Cortex of kidney (tissue), 1 donor: ENCODE results near the gene MYLIP.

ENCODE experiments used
- DNase-seq: peaks from one replicate; lab custom pipeline; 2025; lab: John Stamatoyannopoulos, UW

MYLIP gene

DNA sequence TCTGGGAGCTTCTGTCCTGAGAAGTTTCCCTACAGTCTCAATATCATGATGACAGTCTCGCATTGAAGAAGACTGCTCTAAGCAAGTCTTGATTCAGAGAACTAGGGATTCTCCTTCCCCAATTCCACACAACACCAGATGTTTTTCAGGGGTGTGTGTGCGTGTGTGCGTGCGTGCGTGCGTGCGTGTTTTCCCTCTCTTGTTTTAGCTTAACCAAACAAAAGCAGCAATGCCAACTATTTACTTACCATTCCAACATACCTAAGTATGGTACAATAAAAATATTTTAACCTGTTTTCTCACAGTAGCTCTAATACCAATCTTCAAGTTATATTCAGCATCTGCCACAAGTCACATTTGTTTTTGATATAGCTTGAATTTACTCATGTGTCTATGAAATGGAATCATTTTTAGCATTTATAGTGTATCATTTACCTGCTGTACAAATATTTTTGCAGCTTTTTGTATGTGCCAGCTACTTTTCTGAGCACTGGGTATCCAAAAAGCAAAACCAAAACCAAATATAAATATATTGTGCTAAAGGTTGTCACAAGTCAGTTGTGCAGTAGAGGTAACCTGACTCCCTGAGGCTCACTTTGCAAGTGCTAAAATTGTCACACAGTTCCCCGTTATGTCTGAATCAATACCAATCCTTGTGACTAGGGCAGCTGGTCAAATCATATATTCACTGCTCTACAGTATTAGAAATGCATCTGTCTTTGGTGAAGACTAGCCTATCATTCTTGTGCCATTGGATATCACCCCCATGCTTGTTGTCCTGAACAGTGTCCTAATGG lies 21.7 kb upstream of the MYLIP start:
- DNase-seq, result no peak

DNA sequence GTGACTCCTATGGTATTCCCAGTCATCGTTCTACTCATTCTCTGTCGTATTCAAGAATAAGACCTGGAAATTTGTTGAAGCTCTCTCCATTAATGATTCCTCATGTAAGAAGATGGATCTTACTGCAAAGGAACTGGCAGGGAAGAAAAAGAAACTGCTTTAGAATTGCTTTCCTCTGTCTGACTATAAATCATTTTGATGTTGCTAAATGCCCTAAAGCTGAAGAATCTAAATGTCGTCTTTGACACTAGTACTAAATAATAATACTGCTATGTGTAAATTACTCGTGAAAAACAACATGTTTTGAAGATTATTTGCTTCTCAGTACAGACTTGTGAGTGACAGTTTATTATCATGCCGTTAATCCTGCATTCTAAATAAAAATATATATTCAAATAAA lies 20.5 kb upstream of the MYLIP start:
- DNase-seq, result no peak

DNA sequence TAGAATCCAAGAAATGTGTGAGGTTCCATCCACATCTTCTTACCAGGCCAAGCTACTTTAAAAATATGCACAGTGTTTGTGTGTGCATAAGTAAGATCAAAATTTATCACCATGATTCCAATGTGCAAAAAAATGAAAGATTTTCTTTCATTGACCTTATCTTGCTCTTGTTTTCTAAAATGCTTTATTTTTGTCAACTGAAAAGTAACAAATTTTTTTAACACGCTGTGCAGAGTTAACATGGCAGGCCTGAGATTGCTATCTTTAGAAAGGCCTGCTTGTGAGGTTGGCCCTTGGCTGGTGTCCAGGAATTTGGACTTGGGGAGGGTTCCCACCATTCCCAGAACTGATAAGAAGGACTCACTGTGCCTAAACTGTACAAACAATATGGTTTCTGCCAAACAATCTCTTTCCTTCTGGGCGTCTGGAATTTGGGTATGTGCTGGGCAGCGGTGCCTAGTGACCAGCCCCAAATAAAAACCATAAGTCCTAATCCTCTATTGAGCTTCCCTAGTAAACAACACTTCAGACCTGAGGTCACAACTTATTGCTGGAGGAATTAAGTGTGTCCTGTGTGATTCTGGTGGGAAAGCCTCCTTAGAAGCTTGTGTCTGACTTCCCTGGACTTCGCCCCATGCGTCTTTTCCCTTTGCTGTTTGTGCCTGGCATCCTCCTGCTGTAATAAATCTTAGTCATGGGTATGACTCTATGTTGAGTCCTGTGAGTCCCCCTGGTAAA lies 19.8 kb upstream of the MYLIP start:
- DNase-seq, result no peak

DNA sequence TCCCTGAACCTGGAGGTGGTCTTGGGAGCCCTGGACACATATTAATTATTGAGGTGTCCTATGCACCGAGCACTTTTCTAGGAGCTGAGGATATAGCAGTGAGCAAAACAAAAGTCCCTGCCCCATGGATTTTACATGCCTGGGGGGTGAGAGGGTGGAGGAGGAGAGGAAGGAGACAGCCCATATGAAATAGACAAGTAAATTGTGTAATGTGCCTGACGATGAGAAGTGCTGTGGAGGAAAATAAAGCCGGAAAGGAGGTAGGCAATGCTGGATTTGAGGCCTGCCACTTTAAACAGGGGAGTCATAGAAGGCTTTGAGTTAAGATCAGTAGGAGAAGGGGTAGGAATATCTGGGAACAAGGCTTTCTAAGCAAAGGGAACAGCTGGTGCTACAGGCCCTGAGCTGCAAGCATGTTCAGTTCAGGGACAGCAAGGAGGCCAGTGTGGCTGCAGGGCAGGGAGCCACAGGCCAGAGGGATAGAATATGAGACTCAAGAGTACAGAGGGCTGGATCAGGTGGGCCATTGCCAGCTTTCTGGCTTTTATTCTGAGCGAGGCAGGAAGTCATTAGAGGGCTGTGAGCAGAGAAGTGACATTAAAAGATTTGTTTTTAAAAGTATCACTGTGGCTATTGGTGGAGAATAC lies 19.1 kb upstream of the MYLIP start:
- DNase-seq, result no peak

DNA sequence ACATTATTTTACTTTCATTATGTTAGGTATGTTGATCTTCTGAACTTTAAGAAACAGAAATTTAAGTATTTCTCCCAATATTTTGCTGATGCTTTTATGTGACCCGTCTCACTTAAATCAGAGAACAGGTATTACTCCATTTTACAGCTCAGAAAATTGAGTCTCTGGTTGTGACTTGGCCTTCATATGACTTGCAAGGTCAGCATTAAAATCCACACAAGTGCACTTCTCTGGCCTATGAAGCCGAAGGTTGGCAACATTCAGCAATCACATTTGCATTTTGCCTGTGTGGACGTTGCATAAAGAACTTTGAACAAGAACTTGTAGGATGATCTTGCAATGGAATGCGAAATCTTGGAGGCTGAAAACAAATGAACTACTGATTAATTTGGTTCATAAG lies 10.1 kb upstream of the MYLIP start:
- DNase-seq, result no peak

DNA sequence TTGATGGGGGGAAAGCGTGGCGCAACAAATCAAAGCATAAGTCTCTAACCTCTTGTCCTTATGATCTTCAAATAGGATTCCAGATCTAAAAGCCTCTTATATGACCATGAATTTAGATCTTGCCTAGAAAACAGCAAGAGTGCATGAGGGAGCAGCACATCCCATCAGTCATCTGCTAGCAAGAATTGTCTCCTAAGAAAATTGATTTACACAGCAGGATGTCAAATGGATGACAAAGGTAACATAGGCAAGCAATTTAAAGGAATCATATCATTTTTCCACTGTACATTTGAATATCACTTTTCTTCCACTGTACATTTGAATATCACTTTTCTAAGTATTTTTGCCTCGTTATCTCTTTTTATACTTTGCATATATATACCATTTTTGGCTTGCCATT lies 7.5 kb upstream of the MYLIP start:
- no peak for DNase-seq

DNA sequence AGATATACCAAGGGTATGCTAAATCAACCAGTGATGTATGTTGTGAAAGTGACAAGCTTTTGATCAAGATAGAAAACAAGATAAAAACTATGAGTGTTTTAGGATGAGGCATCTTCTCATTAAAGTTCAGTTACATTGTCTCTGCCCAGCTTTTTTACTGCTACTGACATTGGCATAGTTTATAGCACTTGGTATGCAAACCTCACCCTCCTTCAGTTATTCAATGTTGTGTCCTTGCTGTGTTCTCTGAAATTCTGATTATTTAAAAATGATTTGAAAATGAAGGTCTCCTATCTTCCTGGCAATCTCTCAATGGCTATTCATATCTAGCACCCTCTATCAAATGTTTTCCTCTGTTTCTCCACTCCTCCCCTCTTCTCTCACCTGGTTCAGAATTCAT lies 6.7 kb upstream of the MYLIP start:
- DNase-seq, result no peak

DNA sequence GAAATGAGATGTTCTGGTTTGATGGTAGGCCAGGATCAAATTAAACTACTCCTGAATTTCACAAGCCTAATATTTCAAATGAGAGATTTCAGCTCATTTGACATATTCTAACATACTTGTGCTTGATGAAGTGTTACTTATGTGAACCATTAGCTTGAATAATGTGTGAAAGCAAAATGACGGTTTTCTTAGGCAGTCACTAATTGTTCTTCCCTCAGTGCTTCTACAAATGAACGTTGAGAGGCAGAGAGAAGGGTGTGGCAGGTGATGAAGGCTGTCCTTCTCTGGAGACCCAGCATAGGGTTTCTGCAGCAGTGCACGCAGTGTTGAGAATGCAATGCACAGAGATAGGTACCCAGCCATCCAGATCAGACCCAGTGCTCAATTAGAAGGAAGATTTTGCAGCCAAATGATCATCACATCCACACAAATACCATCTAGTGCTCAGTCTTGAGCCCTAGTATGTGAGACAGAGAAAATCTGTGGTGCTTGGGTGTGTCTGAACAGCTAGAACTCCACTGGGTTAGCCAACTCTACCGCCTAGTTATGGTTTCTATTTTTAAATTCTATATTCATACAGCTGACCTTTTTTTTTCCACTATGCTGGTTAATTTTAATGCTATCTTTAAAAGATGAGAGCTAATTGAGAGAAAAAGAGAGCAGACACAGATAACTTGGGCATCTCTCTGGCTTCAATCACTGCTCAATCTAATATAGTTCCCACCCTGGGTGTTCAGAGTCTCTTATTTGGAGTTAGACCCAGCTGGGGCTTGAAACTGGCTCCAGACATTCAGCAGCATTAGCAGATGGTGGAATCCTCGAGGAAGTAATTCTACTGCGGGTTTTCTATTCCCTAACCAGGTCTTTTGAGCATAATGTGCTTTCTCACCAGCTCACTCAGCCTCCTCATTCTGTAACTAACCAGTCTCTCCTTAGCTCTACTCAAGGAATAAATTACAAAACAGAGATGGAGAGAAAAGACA lies 4.4 kb upstream of the MYLIP start:
- no peak for DNase-seq

DNA sequence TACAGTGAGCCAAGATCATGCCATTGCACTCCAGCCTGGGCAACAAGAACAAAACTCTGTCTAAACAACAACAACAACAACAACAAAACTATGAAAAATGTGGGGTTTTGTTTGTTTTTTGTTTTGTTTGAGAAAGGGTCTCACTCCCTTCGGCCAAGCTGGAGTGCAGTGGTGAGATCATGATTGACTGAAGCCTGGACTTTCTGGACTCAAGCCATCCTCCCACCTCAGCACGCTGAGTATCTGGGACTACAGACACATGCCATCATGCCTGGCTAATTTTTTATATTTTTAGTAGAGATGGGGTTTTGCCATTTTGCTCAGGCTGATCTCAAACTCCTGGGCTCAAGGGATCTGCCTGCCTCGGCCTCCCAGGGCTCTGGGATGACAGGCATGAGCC lies 2.8 kb upstream of the MYLIP start:
- DNase-seq, result no peak

DNA sequence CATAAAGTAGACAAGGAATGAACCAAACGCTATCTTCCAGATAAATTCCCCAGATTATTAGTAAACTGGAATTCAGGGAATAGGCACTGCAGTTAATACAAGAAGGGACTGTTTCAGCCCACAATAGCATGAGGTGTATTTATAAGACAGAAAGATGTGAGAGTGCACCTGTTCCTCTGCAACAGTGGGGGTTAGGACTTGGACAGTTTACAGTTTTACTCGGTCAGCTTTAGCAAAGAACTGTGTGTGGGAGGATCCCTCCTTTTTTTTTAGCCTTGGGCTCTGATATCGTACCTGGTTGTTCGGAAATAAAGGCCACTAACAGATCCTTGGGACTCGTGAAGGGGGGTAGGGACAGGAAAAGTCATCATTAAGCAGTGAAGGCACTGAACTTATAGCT lies 2.0 kb upstream of the MYLIP start:
- no peak for DNase-seq

DNA sequence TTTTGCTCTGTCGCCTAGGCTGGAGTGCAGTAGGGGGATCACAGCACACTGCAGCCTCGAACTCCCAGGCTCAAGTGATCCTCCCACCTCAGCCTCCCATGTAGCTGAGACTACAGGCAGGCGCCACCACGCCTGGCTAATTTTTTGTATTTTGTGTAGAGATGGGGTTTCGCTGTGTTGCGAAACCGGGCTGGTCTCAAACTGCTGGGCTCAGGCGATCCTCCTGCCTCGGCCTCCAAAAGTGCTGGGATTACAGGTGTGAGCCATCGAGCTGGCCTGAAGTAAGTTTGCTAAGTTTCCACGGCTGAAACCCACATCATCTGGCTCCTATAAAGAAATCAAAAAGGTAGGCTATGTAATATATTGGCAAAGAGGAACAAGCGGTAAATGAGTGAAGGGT lies 1.4 kb upstream of the MYLIP start:
- DNase-seq, result no peak

DNA sequence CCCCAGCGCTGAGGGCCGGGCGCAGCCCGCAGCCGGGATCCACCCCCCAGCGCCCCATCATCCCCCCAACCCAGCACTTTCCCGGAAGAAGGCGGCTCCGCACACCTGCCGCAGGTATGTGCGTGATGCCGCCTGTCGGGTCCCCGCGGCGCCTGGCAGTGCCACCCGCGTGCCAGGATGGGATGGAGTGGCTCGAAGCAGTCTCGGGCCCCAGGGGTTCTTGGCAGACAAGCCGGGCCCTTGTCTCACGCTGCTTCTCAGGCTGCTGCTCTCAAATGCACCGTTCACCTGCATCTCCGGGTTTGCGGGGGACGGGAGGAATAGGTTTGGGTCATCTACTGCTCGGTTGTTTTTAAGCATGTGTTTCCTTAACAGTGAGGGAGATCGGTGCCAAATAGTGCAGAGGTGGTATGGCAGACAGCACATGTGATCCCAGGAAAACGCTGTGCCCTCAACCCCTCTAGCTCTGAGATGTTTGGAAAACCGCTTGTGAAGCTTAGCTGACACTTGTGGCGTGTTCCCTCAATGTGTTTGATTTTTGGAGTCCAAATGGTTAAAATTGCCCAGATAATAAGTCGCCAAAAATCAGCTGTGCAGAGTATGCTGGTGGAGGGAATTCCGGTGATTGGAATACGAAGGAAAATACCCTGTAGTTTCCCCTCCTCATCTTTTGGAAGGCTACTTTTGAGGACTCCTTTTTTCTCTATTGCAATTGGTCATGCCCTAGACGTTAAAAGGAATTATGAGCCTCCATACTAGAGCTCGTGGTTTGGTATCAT lies 926 bp downstream of the MYLIP start:
- DNase-seq, result no peak

DNA sequence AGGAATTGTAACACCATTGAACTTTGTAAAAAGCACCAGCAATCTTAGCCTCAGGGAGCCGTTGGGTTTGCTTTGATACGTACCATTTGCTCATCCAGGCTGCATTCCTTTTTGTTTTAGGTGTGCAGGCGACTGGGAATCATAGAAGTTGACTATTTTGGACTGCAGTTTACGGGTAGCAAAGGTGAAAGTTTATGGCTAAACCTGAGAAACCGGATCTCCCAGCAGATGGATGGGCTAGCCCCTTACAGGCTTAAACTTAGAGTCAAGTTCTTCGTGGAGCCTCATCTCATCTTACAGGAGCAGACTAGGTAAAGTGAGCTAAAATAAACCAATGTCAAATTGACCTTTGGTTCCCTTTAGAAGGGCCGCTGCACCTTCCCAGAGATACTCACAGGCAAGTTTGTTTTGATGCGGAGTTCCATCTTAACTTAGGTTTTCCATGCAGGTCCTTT lies 1.6 kb downstream of the MYLIP start:
- DNase-seq, result no peak

DNA sequence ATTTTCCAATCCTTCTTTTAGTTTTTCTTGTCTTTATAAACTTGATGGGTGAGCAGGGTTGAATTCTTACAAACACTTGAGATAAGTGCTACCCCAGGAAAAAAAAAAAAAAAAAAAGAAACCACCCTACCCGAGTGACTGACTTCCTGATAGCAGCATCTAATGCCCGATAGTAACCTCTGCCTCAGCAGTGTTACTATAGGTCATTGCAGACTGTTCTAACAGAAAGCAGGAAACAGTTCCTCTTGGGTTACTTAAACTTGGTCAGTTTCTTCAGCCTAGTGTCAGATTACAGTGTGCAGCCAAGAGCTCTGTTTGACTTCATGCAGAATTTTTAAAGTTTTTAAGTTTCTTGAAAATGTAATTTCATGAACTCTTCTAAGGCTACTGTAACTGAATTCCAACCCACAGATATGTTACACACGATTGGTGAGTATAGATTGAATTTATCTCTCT lies 2.1 kb downstream of the MYLIP start:
- DNase-seq, result no peak

DNA sequence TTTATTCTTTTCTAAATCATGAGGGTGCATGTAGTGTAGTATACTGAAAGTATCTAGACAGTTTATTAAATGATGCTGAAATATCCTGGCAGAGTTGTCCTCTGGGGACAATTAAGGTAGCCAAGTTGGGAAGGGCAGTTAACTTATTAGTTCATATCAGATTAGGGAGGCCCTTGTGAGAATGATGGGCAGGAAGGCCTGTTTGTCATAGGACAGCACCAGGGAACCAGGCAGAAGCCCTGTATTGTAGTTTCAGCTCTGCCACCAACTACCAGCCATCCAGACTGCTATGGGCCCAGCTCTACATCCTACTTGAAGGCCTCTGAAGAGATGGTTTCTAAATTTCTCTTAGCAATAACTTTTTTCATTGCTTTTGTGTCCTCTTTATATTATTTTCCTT lies 4.0 kb downstream of the MYLIP start:
- no peak for DNase-seq

DNA sequence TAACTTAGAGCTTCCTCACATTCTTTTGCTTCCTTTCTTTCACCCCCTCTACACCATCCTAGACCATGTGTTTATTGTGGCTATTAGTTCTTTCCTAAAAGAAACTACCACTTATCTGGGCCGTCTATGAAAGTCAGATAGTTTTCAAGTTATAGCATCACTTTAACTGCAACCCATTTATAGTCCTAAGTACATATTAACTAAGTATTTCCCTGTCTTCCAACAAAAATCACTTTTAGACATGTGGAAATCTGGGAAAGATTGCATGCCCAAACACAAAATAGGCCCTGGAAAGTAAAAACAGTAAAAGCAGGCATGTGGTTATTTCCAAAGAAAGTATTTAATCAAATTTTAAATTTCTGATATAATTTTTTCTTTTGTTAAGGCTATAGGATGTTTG lies 5.5 kb downstream of the MYLIP start:
- no peak for DNase-seq

DNA sequence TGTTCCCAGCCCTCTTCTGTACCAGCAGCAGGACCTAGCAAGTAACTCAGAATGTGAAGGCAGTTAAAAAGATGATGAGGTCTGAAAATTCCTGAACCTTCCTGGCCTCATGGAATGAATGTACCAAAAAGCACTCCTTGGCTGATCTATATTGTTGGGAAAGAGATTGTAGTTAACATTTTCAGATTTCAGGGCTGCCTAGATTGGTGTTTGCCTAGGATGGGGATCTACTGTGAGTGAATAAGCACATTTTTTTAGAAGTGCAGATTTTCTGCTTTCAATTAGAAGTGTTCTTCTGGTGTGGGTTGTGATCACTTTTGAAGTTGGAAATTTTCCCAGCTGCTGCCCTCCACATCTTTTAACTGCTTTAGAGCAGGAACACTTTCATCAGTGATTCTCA lies 6.2 kb downstream of the MYLIP start:
- no peak for DNase-seq

DNA sequence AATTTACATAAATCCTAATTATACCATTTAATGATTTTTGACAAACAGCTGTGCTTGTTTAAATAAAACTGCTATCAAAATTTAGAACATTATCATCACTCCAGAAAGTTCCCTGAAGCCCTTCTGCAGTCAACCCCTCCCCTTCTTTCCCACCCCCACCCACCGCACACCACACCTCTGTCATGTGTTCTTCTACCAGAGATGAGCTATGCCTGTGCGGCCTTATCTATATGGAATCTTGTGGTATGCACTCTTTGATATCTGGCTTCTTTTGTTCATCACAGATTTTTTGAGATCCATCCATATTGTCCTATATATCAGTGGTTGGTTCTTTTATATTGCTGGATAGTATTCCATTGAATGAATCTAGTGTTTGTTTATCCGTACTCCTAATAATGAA lies 7.2 kb downstream of the MYLIP start:
- no peak for DNase-seq

DNA sequence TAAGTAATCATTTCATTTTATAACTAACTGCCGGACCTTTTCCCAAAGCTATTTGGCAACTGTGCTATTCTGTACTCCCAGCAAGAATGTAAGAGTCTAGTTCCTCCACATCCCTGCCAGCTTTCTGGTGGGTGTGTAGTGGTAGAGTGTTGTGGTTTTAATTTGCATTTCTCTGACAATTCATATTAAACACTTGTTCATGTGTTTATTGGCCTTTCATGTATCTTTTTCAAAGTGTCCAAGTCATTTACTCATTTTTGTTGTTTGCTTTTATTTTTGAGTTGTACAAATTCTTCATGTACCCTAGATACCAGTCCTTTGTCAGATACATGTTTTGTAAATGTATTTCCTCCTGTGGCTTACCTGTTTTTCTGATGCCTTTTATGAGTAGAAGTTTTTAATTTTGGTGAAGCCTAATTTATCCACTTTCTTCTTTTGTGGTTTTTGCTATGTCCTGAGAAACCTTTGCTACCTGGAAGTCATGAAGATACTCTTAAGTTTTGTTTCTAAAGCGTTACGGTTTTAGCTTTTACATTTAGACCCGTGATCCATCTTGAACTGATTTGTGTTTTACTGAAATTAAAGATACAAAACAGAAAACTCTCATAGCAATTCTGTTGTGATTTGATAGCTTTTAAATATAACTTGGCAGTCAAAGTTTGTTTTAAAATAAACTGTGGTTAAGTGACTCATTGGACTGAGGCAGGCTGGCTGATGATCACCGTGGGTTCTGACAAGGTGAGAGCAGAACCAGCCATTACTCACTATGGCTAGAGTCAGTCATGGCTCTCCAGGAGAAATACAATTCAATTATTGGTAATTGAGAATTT lies 8.0 kb downstream of the MYLIP start:
- no peak for DNase-seq

DNA sequence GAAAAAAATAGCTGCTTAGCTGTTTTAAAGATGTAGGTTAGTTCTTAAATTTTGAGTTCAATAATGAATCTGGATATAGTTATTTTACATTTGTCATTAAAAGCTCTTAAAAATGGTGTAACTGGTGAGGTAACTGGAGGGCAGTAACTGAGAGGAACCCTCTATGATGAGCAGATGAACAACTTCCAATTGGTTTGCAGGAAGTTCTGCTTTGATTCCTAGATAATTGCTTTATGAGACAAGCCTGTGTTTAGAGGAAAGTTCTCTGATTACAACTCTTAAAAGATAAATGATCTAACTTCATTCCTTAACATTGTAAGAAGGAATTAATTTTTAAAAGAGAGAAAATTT lies 8.5 kb downstream of the MYLIP start:
- DNase-seq, result no peak
